Stimulated activated CD8-positive, alpha-beta memory T cell treated with anti-CD3 and anti-CD28 coated beads, Interleukin-15, amount 100 ng/mL, for 4 hours (primary cell): ENCODE results near the gene HSF5.

Experiments used
- DNase-seq, 2 donors: peaks; one replicate each; pipeline ENCODE4 v3.0.0-alpha.2; 2020; ENCODE audit warnings: low read depth in 2 of 2

The HSF5 gene, protein sequence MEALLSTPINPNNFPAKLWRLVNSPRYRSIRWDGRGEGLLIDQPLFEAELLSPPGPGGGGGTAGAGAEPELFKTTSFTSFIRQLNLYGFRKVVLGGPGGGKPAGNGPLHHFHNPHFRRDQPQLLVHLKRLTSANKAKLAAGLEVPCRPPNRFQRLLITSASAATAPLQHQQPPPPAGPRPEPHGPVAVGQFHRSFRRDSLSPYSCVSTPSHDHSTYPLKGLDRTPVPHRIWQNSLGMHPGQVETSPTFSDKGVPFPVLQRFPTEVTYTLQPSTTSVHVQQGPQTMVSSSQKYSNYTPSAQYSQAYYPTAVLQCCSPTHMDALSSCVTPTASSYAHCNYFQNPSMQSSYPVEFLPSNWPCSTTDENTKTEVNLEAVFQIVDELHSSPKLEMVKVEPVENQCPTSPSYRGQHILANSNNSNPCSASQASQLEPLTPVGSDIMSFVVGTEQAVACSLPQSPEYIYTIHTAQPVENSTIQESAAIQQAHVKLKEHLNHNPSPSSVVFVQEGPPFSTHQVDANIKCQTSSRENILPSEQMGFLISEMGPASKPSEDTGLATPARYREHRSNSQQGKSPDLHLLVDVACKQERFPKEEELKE

DNA sequence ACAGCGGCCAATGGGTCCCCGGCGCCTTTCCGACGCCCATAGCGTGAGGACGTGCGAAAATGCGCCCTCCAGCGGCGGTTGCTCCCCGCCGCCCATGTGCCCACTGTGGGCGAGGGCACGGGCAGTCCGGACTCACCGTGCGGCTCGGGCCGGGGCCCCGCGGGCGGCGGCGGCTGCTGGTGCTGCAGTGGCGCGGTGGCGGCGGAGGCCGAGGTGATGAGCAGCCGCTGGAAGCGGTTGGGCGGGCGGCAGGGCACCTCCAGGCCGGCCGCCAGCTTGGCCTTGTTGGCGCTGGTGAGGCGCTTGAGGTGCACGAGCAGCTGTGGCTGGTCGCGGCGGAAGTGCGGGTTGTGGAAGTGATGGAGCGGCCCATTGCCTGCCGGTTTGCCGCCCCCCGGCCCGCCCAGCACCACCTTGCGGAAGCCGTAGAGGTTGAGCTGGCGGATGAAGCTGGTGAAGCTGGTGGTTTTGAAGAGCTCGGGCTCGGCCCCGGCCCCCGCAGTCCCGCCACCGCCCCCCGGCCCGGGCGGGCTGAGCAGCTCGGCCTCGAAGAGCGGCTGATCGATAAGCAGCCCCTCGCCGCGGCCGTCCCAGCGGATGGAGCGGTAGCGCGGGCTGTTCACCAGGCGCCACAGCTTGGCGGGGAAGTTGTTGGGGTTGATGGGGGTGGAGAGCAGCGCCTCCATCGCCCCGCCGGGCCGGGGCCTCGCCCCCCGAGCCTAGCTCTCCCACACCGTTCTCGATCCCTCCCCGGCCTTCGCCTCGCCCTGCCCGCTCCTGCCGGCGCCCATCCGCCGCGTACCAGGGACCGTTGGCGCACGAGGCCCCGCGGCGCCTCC is at the start of gene HSF5:
TSS of gene HSF5 (minus strand) at position 820 of the 839 bp plus-strand sequence. CDS start at position 686, 134 bp downstream.
- DNase-seq = peak; percentile 54 to 60

DNA sequence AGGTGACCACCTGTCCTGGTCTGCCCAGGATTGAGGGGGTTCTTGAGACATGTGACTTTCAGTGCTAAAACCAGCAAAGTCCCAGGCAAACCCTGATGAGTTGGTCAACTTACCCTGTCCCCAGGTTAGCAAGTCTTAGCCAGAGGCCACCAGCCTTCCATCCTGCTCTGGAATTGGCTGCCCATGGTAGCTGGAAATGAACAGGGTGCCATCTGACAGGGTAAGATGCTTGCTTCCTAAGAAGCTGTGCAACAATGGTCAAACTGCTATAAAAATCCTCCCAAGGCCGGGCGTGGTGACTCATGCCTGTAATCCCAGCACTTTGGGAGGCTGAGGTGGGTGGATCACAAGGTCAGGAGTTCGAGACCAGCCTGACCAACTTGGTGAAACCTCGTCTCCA is 49.1 kb upstream of the HSF5 start:
- DNase-seq = no peak

DNA sequence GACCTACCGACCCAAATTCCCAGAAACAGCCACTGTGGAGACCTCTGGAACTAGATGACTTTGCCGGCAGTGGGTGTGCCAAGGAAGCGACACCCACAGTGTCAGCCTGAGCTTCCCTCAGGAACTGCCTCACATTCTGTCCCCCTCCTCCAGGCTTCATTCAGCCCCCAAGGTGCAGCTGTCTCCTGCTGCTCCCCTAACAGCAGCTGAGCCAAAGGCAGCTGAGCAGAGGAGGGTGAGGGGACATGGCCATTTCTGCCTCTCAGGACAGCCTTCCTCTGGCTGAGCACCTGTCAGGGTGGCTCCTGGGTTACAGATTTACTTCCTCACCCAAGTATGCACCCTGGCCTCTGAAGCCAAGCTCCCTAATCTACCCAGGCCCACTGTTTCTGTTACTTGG is 48.3 kb upstream of the HSF5 start:
- no peak for DNase-seq

DNA sequence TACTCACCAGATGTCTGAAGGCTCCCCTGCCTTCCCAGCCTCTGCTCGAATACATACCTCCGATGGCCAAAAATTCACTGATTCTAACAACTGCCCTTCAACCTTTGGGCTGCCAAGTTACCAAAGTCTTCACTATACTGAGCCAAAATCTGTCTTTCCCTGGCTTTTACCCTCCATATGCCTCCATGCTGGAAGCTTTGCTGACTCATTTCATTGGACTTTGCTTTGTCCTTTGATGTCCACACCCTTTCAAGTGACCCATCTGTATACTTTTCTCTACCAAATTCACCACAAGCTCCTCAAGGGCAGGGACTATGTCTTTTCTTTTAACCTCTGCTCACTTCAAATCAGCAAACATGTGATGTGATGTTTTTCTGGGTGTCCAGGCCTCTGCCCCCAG is 47.2 kb upstream of the HSF5 start:
- no peak for DNase-seq

DNA sequence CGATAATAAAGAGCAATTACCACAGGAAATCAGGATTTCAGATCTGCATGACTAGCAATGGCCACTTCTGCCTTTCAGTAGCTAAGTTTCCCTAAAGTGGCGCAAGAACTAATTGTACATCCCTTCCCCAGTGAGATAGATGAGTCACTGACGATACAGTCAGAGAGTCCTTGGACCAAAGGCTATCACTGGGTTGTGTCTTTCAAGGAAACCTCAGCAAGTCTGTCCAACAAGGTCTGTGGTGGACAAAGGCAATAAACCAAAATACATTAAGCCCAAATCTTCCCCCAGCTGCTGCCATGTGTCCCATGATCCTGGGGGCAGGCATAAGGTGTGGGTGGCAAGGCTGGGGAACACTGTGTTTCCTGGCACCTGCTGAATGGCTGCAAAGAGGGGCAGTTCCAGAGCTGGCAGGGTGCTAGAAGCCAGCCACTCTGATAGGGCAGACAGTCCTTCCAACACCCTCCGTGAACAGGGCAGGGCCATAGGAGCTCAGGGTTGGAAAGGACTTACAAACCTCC is 46.8 kb upstream of the HSF5 start:
- no peak for DNase-seq

DNA sequence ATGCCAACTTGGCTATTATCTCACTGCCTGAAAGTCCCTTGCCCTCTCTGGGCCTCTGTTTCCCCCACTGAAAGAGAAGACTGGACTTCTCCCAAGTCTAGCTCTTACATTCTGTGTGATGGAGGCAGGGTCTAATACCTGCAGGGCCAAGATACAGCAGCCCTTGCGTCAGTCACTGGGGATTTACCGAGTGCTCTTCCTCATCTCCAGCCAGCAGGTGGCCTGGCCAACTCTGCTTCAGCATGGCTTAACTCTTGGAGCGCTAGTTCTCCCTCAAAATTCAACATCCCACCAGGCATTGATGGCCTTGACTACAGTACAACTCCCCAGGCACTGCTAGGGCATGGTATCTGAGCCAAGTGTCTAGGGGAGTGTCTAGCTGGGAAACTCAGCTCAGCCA is 46.1 kb upstream of the HSF5 start:
- no peak for DNase-seq

DNA sequence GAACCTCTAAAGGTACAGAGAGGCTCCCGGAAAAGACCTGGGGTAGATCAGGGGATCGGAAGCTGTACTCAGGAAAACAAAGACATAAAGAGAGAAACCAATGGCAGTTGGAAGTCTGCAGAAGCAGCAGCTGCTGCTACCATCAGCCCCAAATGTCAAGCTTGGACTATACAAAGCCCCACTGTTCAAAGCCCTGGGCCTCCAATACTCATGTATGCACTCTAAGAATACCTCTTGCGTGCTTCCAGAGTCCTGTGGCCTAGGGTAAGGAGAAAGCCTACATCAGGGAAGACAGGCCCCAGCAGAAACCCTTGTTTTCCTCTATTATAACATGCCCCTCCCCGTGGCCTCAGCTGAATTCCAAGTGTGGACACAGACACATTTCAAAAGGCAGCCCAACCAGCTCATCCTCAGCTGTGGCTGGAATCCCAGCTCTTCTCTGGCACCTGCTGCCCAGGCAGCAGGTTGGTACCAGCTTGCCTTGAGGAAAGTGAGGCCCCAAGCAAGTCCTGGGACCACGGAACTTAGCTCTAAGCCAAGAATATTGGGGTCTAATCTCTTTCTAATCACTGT is 45.5 kb upstream of the HSF5 start:
- DNase-seq = no peak

DNA sequence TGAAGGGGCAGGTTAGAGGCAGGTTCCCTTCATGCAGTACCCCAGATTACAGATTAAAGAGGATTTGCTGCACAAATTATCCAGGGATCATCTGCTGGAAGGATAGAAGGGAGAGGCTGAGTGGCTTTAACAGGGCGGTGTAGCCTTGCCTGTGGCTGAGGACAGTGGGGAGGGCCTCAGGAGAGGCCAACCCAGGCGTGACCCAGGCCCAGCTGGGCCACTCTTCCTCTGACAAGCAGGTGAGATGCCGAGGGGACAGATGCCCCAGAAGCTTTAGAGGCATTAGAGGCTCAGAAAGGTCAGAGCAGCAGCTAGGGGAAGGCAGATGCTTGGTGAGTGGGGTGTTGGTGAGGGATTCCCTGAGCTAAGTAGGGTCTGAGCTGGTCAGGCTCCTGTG is 44.3 kb upstream of the HSF5 start:
- DNase-seq = no peak

DNA sequence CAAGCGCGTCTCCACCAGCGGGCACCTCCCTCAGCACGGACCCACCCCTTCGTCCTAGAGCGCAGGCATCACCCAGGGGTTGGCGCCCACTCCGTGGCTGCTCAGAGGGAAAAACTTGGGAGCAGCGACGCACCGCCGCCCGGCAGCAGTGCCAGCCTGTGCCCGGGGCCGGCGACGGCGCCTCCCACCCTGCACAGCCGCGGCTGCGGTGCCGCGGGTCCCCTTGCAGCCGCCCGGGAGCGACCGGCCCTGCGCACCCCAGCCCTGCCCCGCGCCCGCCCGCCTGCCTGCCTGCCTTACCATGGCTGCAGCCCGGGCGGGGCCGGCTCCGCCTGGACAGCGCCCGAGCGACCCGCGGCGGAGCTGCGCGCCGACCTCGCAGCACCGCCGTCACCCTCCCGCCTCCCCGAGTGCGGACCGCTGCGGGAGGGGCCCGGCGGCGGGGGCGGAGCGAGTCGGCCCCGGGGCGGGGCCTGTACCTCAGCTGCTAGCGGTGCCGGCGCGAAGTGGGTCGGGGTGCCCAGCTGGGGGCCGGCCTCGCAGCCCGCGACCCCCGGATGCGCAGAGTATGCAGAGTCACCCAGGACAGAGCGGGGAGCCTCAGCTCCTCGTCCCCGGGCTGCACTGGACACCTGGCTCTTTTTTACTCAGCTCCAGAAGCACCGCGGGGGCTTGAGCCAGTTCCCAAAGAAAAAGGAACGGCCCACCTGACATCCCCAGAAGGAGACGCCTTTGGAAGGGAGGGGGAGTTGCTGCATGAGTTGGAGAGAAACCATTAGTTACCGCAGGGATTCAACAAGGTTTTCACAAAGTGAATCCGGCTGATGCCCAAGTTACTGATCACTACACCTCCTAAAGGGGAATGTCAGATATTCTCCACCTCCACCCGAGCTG is 43.7 kb upstream of the HSF5 start:
- peak in 1 of 2 donors; percentile 37 for DNase-seq

DNA sequence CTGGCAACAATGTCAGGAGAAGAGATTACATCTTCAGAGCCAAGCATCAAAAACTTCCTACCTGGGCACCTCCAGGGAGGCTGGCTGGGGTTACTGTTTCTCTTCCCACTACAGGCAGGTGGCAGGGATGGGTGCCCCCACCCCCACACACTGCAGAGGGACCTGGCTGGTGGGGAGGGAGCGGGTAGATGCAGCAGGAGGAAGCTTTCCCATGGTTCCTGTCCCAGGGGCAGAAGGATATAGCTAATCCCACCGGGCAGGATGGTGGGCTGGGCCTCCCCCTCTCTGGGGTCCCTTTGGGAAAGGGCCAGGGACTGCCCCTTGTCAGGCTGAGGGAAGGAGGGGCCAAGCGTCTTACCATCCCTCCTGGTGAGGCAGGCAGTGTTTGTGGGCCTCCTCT is 42.9 kb upstream of the HSF5 start:
- DNase-seq = no peak

DNA sequence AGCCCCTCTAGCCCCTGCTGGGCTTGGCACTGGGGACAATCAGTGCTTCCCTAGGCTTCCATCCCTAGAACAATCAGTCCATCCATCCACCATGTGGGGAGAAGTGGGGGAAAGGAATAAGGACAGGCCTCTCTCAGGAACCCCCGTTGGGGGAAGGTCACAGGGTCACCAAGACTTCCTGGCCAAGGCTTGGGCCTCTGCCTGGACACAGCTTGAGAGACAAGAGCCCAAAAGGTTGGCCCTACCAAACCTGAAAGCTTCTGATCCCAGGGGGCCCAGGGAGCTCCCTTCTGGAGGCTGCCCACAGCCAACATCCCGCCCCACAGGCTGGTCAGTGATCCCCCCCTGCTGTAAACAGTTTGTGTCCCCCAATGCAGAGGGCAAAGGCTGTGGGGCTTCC is 42.4 kb upstream of the HSF5 start:
- DNase-seq = no peak

DNA sequence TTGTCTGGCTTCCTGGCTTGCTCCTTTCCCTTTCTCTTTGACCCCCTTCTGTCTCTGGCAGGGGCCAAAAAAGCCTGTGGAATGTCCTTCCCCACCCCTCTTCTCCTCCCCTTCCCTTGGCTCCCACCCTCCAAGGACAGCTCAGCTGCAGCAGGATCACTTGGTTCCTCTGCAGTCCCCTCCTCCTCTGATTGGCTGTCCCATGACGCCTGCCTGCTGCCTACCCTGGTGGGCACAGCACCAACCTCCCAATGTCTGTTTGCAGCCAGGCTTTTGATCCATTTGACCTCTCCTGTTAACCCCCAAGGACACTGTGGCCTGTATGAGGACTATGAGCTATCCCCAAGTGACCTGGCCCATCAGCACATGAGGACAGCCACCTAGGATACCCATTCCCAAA is 41.1 kb upstream of the HSF5 start:
- no peak for DNase-seq

DNA sequence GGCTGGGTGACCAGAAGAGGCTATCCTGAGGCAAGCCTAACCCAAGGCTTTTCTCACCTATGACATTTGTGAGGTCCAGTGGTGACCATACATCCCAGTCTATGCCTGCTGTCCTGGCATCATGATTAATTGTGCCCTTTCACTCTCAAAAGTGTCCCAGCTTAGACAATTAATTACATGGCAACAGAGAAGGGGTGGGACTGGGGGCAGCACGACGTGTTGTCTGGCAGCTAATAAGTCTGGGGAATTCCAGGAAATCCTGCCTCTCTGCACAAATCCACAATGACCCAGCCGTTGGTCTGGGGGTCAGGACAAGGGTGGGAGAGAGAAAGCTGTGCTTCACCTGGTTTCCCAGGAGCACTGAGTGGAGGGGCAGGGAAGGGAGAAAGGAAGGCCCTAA is 40.2 kb upstream of the HSF5 start:
- DNase-seq = no peak

DNA sequence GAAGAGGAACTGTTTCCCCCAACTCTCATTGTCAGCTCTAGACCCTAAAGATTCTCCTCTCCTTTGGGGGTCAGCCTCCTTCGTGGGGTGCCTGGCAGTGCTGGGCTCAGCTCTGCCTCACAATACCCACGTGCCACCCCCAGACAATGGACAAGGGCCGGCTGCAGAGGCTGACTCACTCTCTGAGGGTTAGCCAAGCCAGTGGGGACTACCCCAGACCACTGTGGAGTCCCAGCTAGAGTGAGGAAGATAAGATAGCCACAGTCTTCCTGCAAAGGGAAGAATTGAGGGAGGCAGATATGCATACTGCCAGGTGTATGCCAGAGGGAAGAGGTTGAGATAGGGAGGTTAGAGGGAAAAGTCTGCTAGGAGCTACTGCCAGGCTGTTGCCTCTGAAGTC is 39.7 kb upstream of the HSF5 start:
- DNase-seq = no peak

DNA sequence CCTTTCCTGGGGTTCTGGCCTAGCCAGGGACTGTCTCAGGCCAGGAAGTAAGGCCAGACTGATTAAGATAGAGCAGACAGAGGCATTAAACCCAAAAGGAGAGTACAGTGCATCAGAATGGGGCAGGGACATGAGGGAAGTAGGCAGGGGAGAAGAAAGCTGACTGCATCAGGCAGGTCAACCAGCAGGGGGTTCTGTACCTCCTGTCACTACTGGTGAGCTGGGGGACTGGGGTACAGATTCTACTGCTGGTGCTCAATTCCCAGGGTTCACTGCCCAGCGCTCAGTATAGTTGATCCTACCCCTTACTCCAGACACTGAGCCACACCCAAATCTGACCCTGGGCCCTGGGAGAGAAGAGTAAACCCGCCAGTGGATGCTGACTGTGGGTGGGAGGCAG is 39.1 kb upstream of the HSF5 start:
- DNase-seq = no peak

DNA sequence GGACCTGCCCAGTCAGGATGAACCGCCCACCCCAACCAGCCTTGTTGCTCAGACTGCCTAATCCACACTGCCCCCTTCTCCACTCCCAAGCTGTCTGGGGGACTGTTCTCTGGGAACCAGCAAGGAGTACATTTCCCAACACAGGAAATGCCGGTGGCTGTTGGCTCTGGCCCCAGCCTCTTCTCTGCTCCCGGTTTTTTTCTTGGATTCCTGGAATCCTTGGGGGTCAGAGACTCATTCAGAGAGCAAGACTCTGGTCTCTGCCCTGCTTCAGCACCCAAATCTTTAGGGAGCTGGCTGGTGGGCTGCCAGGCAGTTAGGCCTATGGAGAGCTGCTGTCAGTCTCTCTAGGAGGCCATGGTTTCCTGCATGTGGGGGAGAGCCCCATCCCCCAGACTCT is 37.0 kb upstream of the HSF5 start:
- DNase-seq = no peak

DNA sequence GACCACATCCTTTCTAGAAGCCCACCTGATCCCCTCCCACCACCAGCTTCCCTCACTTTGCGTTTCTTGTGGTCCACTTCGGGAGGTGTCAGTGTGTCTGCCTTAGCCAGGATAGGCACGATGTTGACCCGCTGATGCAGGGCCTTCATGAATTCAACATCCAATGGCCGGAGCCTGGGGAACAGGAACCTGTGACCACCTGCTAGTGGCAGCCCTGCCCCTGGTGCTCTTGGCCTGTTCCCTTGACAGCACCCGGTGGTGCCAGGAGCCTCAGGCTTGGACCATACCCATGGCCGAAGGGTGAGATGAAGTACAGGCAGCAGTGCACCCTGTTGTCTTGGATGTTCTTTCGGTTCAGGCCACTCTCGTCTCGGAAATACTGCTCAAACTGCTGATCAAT is 33.5 kb upstream of the HSF5 start:
- no peak for DNase-seq

DNA sequence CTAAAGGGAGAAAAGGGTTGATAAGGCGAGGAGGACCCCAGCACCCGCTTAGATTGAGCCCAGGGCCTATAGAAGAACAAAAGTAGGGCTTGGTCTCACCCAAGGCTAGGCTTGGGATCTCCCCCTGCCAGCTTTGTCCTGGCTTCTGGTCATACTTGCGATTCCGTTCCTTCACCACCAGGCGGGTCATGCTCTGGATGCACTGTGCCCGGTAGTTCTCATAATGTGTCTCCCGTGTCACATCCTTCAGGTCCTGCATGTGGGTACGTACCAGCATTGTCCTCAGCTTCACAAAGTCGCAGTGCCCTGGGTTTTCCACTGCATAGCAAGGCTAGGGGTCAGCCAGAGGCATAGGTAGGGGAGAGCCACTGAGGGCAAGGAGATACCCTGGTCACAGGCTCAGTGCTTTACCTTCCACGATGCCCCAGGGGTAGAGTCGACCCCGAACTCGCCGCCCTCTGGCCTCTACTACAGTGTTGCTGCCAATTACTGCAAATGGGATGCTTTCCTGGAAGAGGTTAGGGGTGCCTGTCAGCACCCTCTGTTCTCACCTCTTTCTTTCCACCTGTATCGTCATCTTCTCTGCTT is 32.7 kb upstream of the HSF5 start:
- DNase-seq = no peak

DNA sequence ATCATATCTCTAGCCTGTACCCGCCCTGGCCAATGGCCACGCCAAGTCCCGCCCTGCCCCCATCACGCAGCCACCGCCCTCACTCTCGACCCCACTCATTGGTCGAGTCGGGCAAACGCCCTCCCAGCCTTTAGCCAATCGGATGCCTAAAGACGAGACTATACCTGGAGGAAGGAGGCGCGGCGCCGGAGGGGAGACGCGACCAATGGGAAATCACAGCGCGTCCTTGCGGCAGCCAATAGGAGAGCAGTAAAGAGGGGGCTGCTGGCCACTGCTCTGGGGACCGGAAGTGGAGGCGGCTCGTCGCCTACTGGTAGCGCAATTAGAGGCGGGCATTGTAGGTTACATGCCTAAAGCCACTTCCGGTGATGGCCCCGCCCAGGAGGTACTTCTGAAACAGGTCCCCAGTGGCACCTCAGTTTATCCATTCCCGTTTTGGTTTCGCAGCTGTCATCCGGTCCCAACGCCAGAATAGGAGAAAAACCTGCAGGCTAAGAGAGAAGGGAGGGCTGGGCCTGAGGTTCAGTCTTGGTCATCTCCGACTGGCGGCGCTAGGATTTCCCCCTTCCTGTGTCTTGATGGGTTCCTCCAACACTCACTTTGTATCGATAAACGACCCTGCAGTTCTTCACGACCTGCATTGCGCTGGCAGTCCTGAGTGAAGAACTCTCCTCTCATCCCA is 29.9 kb upstream of the HSF5 start:
- DNase-seq = peak; percentile 97 to 99

DNA sequence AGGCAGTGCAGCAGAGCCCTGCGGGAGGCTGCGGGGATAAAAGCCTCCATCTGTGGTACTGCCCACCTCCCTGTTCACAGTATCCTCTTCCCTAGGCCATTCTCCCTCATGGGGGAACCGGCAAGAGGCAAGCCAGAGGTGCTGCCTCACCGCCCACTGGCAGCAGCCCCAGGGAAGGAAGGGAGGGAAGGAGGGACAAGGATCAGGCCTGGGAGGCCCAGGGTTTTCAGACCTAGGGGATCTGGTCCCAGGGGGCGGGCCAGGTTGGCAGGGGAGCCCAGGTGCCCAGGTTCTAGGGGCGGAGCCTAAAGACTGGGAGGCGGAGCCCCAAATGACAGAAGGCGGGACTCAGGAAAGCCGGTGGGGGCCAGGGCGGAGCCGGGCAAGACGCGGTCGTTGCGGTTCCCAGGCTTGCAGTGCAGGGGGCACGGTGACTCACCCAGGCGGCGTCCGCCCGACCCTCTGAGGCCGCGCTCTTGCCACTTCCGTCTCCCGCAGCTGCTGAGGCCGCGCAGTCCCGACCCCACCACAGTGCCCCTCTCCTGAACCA is 29.2 kb upstream of the HSF5 start:
- no peak for DNase-seq
